Stimulated activated CD8-positive, alpha-beta memory T cell treated with anti-CD3 and anti-CD28 coated beads, Interleukin-4, amount 100 ng/mL, for 48 hours (primary cell): ENCODE results near the gene RSAD2.
A peak's percentile ranks its signal among the peaks of the same experiment; 100 is the strongest.
"Not testable (repeated sequence)": the region's sequence is repeated elsewhere in the genome, so short reads cannot be mapped to it uniquely, and the experiment has no call there.

Experiments used
- DNase-seq: peaks from one replicate; pipeline ENCODE4 v3.0.0-alpha.2; 2020

The RSAD2 gene

DNA sequence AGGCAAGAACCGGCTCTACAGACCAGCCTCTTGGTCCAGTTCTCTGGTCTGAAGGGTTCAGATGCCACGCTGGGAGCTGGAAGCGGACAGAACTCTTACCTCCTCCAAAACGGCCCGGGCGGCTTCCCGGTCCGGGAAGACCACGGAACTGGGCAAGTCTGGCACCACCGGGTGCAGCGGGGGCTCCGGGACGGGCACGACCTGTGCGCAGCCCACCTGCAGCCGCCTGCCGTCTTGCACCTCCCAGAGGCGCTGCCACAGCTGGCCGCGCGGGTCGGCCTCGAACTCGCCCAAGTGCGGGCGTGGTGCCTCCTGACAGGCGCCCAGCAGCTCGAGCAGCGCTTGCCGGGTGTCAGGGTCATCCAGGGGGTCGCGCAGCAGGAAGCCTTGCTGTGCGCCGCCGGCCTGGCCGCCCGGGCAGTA is 12.6 kb upstream of the RSAD2 start:
- DNase-seq = peak; percentile 37

DNA sequence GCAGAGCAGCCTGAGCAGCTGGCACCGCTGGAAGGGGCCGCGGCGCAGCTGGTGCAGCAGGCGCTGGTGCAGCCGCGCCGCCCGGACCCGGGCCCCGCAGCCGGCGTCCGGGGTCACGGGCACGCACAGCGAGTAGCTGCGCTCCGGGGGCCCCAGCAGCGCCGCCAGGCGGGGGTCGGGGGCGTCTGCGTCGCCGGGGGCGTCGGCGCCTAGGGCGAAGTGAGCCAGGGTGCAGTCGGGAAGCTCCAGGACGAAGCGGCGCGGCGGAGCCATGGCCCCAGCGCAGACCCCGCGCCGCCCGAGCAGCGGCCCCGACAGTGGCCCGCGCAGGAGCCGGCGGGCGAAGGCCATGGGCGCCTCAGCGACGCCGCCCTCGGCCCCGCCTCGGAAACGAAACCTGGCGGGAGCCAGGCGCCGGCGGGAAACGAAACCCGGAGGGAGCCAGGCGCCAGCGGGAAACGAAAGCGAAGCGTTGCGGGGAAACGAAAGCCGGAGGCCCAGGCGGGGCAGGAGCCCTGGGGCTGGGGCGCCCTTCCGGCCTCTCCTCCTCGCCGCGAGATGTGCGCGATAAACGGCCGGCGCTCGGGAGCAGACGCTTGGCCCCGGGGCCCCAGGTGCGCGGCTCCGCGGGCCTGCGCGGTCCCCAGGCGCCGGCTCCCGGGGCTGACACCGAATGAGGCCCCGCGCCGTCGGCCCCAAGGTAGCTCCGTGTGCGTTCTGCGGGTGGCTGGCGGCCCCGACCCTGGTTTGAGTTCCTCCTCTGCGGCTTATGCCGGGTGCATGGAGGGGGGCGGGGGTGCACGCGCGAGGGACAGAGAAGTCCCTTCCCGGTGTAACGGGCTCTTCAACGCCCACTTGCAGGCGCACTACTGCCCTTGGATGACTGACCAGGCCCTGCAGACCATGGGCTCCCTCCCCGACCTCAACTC is 12.0 kb upstream of the RSAD2 start, which contains the start of gene CMPK2:
TSS of gene CMPK2 (minus strand) at position 562 of the 929 bp plus-strand sequence. CDS start at position 351, 211 bp downstream.
- DNase-seq = peak; percentile 80

GRCh38 chr2:6866275-6866671 is 11.3 kb upstream of the RSAD2 start:
- DNase-seq = no peak

DNA sequence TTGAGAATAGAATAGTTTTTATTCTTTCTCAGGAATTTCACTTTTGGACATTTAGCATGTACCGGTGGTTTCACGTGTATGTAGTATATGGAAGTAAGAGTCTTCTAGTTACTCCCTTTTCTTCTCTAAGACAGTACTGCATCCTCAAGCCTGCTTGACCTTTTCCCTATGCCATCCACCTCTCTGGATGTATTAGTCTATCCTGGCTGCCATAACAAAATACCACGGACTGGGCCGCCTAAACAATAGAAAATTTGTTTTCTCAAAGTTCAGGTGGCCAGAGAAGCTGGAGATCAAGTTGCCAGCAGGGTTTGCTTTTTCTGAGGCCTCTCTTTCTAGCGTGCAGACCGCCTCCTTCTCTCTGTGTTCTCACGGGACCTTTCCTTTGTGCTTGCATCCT is 10.6 kb upstream of the RSAD2 start:
- no peak for DNase-seq

- DNase-seq = no peak
Measured at GRCh38 chr2:6872394-6872793, 5.2 kb upstream of the RSAD2 start.

DNA sequence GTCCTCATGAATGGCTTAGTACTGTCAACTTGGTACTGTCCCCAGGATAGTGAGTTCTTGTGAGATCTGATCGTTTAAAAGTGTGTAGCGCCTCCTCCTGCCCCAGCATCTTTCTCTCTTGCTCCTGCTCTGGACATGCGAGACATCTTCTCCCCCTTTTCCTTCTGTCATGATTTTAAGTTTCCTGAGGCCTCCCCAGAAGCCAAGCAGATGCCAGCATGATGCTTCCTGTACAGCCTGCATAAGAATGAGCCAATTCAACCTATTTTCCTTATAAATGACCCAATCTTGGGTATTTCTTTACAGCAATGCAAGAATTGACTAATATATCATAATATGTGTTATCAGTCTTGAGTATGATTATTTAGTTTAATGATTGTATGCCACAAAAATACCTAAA is 3.5 kb upstream of the RSAD2 start:
- DNase-seq = no peak

DNA sequence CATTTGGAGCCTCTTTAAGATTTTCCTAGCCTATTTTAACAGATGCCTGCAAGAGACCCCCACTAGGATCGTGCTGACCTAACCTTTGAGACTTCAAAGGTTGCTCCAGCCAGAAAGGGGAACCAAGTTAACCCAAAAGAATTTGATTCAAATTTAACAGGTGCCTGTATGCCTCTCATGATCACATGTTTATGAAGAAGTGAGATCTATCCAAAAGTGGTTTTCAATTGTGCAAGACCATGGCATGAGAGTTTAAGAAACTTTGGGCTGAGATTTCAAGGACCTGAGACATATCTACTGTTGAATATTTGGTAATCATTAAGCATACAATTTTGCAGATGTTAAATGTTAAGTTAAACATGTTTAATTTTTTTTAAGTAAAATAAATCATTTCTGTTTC is 1.3 kb upstream of the RSAD2 start:
- no peak for DNase-seq

DNA sequence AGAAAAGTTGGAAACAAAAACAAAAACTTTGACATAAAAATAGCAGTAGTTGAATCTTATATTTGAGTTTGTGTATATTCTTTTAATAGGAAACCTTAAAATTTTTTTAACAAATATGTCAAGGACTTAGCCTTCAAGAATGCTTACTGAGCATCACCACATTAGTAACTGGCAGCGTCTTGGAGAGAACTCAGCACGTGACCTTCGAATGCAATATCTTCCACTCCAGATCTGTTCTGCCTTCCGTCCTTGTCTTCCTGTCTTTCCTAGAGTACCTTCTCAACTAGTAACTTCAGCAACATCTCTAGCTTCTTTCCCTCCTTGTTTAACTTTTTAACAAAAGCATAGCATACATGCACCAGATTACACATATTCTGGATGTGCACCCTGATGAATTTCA is 972 bp downstream of the RSAD2 start:
- DNase-seq = no peak

GRCh38 chr2:6879011-6879410 is 1.4 kb downstream of the RSAD2 start:
- no peak for DNase-seq

DNA sequence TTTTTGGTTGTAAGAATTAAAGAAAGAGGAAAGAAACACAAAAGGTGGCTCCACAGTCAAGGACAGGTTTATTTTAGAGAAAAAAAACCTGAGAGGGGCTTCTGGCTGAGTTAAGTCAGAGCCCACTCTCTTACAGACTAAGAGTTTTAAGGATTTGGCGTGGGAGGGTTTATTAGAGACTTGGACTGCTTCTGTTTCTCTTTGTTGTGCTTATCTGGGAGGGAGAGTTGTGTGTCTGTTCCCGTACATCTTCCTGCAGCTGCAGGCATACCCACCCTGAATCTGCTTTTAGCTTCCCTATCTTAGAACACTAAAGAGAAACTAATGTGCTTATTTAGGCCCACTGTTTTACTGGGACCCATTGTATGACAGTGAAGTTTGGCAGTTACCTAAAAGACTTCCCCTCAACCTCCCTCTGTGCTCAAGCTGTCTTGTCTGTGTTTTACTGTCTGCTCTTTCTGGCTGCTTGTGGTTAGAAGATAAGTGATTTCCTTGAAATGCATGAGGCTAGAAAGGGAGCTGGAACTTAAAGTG is 2.7 kb downstream of the RSAD2 start:
- no peak for DNase-seq

DNA sequence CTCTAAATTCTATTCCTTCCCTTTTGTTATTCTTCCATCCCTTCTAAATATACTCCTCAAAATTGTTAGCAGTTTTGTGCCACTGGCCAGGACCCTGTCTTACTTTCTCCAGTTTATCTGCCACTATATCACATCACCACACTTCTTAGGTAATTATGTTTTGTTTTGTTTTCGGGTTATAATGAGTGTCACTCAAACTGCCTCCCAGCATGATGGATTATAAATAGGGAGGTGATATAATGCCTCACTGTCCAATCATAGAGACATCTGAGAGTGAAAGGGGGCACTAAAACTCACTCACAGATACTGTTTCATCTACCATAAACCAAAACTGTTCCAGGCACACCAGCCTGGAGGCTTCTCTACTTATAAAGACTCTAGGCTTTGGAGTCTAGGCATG is 3.5 kb downstream of the RSAD2 start:
- no peak for DNase-seq

GRCh38 chr2:6881516-6881915 is 3.9 kb downstream of the RSAD2 start:
- DNase-seq = no peak

DNA sequence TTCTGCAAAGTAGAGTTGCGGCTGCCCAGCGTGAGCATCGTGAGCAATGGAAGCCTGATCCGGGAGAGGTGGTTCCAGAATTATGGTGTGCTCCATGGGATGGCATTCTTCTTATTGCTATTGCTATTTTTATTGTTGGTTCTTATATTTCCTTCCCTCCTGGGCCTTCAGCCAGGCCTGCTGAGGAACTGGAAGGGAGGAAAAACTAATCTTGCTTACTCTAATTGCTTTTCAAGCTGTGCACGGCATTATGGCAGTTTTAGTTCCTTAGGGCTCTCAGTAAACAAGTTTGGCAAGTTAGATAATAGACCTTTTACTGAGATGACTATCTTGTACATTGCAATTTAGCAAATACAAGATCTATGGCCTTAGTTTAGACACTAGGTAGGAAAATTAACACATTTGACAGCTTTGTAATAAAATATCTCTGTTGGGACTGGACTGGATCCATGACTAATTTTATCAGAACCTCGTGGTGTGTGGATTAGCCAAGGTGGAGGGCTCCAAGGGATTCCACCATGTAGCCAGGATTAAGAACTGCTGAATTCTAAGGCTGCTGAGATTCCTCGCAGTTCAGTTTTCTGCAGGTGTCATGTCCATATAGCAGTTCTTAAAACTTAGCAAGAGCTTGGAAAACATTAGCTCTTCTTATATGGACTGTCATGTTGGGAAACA is 6.0 kb downstream of the RSAD2 start:
- no peak for DNase-seq

- DNase-seq = no peak
Measured at GRCh38 chr2:6885551-6885950, 8.0 kb downstream of the RSAD2 start.

GRCh38 chr2:6885968-6886367 is 8.4 kb downstream of the RSAD2 start:
- DNase-seq = no peak

- DNase-seq = no peak
Measured at GRCh38 chr2:6887751-6888192, 10.2 kb downstream of the RSAD2 start.

DNA sequence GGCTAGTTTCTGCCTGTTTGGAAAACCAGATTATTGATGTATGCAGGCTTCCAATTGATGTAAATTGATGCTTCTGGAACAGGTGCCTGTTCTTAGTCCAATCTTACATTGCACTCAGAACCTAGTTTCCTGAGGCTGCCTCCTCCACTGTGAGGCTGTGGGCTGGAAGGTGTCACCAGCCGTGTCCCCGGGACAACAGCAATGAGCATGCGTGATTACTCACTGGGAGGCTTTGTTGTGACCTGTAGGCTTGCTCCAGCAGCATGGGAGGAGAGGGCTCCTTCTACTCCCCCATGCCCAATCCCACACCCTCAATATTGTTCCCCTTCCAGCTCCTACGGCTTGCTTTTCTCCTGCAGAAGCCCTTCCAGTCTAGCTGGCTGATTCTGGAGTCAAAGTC is 11.1 kb downstream of the RSAD2 start:
- no peak for DNase-seq

- DNase-seq = no peak
Measured at GRCh38 chr2:6893876-6894482, 16.4 kb downstream of the RSAD2 start.

DNA sequence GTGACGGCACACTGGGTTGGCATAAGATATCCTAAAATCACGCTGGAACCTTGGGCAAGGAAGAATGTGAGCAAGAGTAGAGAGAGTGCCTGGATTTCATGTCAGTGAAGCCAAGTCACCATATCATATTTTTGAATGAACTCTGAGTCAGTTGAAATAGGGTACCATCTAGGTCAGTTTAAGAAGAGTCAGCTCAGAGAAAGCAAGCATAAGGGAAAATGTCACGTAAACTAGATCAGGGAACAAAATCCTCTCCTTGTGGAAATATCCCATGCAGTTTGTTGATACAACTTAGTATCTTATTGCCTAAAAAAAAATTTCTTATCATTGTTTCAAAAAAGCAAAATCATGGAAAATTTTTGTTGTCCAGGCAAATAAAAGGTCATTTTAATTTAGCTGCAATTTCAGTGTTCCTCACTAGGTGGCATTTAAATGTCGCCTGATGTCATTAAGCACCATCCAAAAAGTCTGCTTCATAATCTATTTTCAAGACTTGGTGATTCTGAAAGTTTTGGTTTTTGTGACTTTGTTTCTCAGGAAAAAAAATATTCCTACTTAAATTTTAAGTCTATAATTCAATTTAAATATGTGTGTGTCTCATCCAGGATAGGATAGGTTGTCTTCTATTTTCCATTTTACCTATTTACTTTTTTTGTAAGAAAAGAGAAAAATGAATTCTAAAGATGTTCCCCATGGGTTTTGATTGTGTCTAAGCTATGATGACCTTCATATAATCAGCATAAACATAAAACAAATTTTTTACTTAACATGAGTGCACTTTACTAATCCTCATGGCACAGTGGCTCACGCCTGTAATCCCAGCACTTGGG is 19.6 kb downstream of the RSAD2 start:
- DNase-seq = no peak

- not testable (repeated sequence) for DNase-seq
Measured at GRCh38 chr2:6902581-6902980, 25.0 kb downstream of the RSAD2 start.

- DNase-seq = no peak
Measured at GRCh38 chr2:6905668-6906067, 28.1 kb downstream of the RSAD2 start.

GRCh38 chr2:6906165-6906741 is 28.7 kb downstream of the RSAD2 start:
- DNase-seq = no peak
